GM12875 (cell line): ENCODE measurements around the gene DCDC2.
"Not testable (repeated sequence)": the region's sequence is repeated elsewhere in the genome, so short reads cannot be mapped to it uniquely, and the experiment has no call there.

Experiments used
- H3K4me3 ChIP-seq: one replicate; pipeline ENCODE4 v1.5.1; 2011; ENCODE audit warnings: low read depth, low read length, control low read depth
- CTCF ChIP-seq: IDR thresholded peaks from 2 replicates; pipeline ENCODE4 v1.5.1; 2011; ENCODE audit warnings: low read depth, mild to moderate bottlenecking, control low read depth, inconsistent platforms, low read length, moderate library complexity, borderline replicate concordance; ENCODE audit not compliant: insufficient read depth

Gene DCDC2

GRCh38 chr6:24149296-24149695 is 208.6 kb downstream of the DCDC2 start:
- no peak overlapping the region for H3K4me3 ChIP-seq

GRCh38 chr6:24148684-24149083 is 209.2 kb downstream of the DCDC2 start:
- H3K4me3 ChIP-seq = no peak overlapping the region
- TF ChIP-seq CTCF = no peak

More at GRCh38 chr6:24149296-24149695, 208.6 kb downstream of the DCDC2 start:
- no peak for TF ChIP-seq CTCF

- no peak for TF ChIP-seq CTCF
- no peak overlapping the region for H3K4me3 ChIP-seq
These were observed 209.7 kb downstream of the DCDC2 start for GRCh38 chr6:24148154-24148570.

- no peak for TF ChIP-seq CTCF
- H3K4me3 ChIP-seq = no peak overlapping the region
These were observed 210.2 kb downstream of the DCDC2 start for GRCh38 chr6:24147511-24148153.

- TF ChIP-seq CTCF = no peak
These were observed 211.0 kb downstream of the DCDC2 start for GRCh38 chr6:24146871-24147270.

GRCh38 chr6:24145690-24146131 is 212.1 kb downstream of the DCDC2 start:
- H3K4me3 ChIP-seq = no peak overlapping the region
- no peak for TF ChIP-seq CTCF

More at GRCh38 chr6:24146871-24147270, 211.0 kb downstream of the DCDC2 start:
- no peak overlapping the region for H3K4me3 ChIP-seq

- not testable (repeated sequence) for H3K4me3 ChIP-seq
These were observed 215.1 kb downstream of the DCDC2 start for GRCh38 chr6:24142733-24143132.

- H3K4me3 ChIP-seq = no peak overlapping the region
- no peak for TF ChIP-seq CTCF
These were observed 217.3 kb downstream of the DCDC2 start for GRCh38 chr6:24140591-24140990.
